Gastroesophageal sphincter (tissue), 4 donors: ENCODE data around the gene PGGT1B. TPM values are rescaled to one million over a fixed set of nuclear protein-coding genes. Genes with fewer than 3 reads are reported as not detected.

ENCODE experiments used
- ATAC-seq: fragments of 150-250 bp; one replicate; pipeline ENCODE4 v1.9.1; 2016; ENCODE audit warnings: mild to moderate bottlenecking, moderate library complexity
- H3K27ac ChIP-seq, 4 donors: fragments of 200-600 bp; sonication (generic) in 3 of 4; 1 replicate in 3 of 4; 2 replicates in 1 of 4; pipeline ENCODE4 v1.5.1; 2016 to 2019
- H3K27me3 ChIP-seq: fragments of 200-600 bp; sonication (generic); one replicate; pipeline ENCODE4 v1.5.1; 2019
- H3K36me3 ChIP-seq, 2 donors: fragments of 200-600 bp; sonication (generic); one replicate each; pipeline ENCODE4 v1.5.1; 2019; ENCODE audit warnings: control low read depth in 1 of 2
- H3K4me1 ChIP-seq, 3 donors: fragments of 200-600 bp; sonication (generic); 1 replicate in 2 of 3; 2 replicates in 1 of 3; pipeline ENCODE4 v1.5.1; 2016 to 2019; ENCODE audit warnings: control low read depth in 2 of 3
- H3K4me3 ChIP-seq, 2 donors: fragments of 200-600 bp; sonication (generic); one replicate each; pipeline ENCODE4 v1.5.1; 2019; ENCODE audit warnings: mild to moderate bottlenecking in 1 of 2, moderate library complexity in 1 of 2
- H3K9me3 ChIP-seq, 3 donors: fragments of 200-600 bp; sonication (generic); one replicate each; pipeline ENCODE4 v1.5.1; 2017 to 2019; ENCODE audit warnings: control low read depth in 2 of 3
- EP300 ChIP-seq: sonication (generic); formaldehyde crosslinking; IDR thresholded peaks from one replicate; pipeline ENCODE4 v1.6.1; 2017; ENCODE audit warnings: antibody characterized with exemption, mild to moderate bottlenecking
- POLR2A ChIP-seq, 2 donors: fragments of 450-650 bp; IDR thresholded peaks; one replicate each; pipeline ENCODE4 v1.6.1; 2017; ENCODE audit warnings: antibody characterized with exemption in 2 of 2, mild to moderate bottlenecking in 2 of 2, moderate library complexity in 1 of 2
- POLR2AphosphoS5 ChIP-seq: sonication (generic); formaldehyde crosslinking; IDR thresholded peaks from one replicate; pipeline ENCODE4 v1.6.1; 2017; ENCODE audit warnings: antibody characterized with exemption
- WGBS, 2 donors: methylation state at CpG; one replicate each; pipeline ENCODE4 v1.1.5; 2018; ENCODE audit warnings: low coverage in 1 of 2; 5-methylcytosine and 5-hydroxymethylcytosine counted together
- total RNA-seq, 4 donors: library from RNA; depleted of rRNA; stranded (reverse); fragments of >200 nt; gene quantifications; one replicate each; pipeline ENCODE4 v1.1.0, GENCODE V29; 2016
- TF ChIP-seq, protein P1 (sequence below), 4 experiments: fragments of 200-600 bp in 2 of 4; fragments of 450-650 bp in 2 of 4; sonication (generic) in 1 of 4; IDR thresholded peaks; one replicate each; pipeline ENCODE4 v1.5.1; 2017 to 2019; ENCODE audit warnings: antibody characterized with exemption in 4 of 4, mild to moderate bottlenecking in 2 of 4, moderate library complexity in 2 of 4

PGGT1B gene
- total RNA-seq, 4 donors from 2014 or later = 9.9 to 14.9 (median 11.6) TPM

DNA sequence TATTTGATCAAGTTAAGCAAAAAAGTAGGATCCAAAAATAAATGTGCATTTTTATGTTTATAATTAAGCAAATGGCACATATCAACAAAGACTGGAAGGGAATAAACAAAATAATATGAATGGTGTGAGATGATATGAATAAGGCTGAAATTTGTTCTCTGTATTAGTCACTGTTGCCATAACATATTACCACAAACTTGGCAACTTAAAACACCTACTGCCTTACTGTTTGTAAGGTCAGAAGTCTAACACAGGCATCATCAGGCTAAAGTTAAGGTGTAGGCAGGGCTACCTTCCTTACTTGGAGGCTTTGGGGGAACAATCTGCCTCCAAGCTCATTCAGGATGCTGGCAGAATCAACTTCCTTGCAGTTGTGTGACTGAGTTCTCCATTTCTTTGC lies 19.3 kb downstream of the PGGT1B start:
- ATAC-seq = no peak
- TF ChIP-seq POLR2A (IDR thresholded peaks at IDR 0.05) = no peak
- TF ChIP-seq EP300 = no peak
- TF ChIP-seq, protein P1, sequence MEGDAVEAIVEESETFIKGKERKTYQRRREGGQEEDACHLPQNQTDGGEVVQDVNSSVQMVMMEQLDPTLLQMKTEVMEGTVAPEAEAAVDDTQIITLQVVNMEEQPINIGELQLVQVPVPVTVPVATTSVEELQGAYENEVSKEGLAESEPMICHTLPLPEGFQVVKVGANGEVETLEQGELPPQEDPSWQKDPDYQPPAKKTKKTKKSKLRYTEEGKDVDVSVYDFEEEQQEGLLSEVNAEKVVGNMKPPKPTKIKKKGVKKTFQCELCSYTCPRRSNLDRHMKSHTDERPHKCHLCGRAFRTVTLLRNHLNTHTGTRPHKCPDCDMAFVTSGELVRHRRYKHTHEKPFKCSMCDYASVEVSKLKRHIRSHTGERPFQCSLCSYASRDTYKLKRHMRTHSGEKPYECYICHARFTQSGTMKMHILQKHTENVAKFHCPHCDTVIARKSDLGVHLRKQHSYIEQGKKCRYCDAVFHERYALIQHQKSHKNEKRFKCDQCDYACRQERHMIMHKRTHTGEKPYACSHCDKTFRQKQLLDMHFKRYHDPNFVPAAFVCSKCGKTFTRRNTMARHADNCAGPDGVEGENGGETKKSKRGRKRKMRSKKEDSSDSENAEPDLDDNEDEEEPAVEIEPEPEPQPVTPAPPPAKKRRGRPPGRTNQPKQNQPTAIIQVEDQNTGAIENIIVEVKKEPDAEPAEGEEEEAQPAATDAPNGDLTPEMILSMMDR (IDR thresholded peaks at IDR 0.05) = no peak
- TF ChIP-seq POLR2AphosphoS5 = no peak
- no peak overlapping the region for H3K4me3 ChIP-seq
- H3K27ac ChIP-seq = no peak overlapping the region
- H3K27me3 ChIP-seq = no peaks in the 10 kb centered on the region
- H3K9me3 ChIP-seq = no peaks in the 10 kb centered on the region
- peaks cover 0 to 44% (median 3%) of the 10 kb centered on the region in 3 donors for H3K4me1 ChIP-seq
- peaks cover 4 to 34% of the 10 kb centered on the region in 2 donors for H3K36me3 ChIP-seq

- Histone ChIP-seq H3K9me3 (no peaks in the 10 kb centered on the region), H3K4me1 (peaks cover 0 to 44% (median 3%) of the 10 kb centered on the region in 3 donors), H3K27ac (no peak overlapping the region), H3K27me3 (no peaks in the 10 kb centered on the region), H3K36me3 (peaks cover 4 to 40% of the 10 kb centered on the region in 2 donors), H3K4me3 (no peak overlapping the region)
- no peak for TF ChIP-seq POLR2AphosphoS5
- 44 to 70% methylated on average over 4 of the region's 4 CpGs for WGBS, 2 donors
- no peak for ATAC-seq
Observed at GRCh38 chr5:115241881-115242642, 20.6 kb downstream of the PGGT1B start.

DNA sequence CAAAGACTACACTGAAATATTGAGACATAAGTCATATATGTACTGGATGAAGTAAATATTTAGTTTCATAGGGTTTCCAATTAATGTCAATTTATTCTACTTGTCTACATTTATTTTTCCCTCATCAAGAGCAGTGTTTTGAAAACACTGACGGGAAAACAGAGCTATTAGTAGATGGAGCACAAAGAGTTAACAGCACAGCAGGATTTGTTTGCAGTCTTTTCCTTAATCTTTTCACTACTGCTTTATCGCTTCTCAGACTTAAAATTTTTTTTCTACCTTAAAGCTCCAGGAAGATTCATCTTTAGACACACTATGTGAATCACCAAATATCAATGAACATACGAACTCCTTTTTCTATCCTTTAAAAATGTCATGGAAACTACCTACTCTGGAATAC lies 25.6 kb downstream of the PGGT1B start:
- no peak for TF ChIP-seq POLR2A (IDR thresholded peaks at IDR 0.05)
- TF ChIP-seq EP300 = no peak
- TF ChIP-seq, protein P1 (IDR thresholded peaks at IDR 0.05) = no peak
- TF ChIP-seq POLR2AphosphoS5 = no peak
- peaks cover 0 to 15% (median 0%) of the 10 kb centered on the region in 3 donors for H3K4me1 ChIP-seq
- peaks cover 4 to 68% of the 10 kb centered on the region in 2 donors for H3K36me3 ChIP-seq
- H3K27ac ChIP-seq = no peak overlapping the region
- H3K4me3 ChIP-seq = no peak overlapping the region
- H3K27me3 ChIP-seq = no peaks in the 10 kb centered on the region
- WGBS, 2 donors = 84 to 85% methylated on average over 3 of the region's 3 CpGs
- ATAC-seq = no peak
- H3K9me3 ChIP-seq = no peaks in the 10 kb centered on the region

DNA sequence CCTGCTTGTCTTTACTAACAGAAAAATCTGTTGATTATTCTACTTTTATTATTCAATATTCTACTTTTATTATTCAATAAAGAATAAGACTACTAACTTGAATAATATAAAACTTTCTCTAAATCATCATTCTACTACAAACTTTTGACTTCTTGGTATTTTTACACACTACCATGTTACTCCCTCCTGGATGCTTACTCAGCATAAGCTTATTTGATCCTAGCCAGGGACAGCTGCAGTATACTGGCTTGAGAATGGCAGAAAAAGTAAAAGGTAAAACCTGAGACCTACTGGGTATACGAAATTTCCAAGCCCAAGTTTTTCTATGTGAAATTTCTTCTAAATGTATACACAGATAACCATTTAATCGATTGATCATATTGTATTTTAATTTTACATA lies 26.1 kb downstream of the PGGT1B start:
- Histone ChIP-seq H3K4me3 (no peak overlapping the region), H3K9me3 (no peaks in the 10 kb centered on the region), H3K27me3 (no peaks in the 10 kb centered on the region), H3K36me3 (peaks cover 4 to 68% of the 10 kb centered on the region in 2 donors), H3K4me1 (peaks cover 0 to 15% (median 0%) of the 10 kb centered on the region in 3 donors), H3K27ac (no peak overlapping the region)
- no peak for ATAC-seq
- WGBS, 2 donors = 82 to 91% methylated on average over 2 of the region's 2 CpGs
- TF ChIP-seq EP300 = no peak
- no peak for TF ChIP-seq POLR2AphosphoS5
- TF ChIP-seq, protein P1 (IDR thresholded peaks at IDR 0.05) = no peak
- no peak for TF ChIP-seq POLR2A (IDR thresholded peaks at IDR 0.05)

DNA sequence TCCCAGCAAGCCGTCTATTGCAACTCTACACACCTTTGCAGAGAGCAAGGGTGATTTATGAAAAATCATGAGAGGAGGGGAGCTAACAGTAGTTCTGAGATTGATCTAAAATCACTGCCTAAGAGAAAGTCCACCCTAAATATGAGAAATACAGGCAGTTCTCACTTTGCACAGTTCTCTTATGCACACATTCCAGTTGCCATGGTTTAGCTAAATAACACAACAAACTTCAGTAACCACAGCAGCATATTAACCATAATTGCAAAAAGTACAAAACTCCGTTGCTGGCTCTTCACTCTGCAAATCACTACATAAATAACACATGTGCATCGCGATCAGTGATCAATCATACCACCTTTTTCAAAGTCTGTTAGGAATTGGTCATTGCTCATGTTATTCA lies 31.1 kb downstream of the PGGT1B start:
- no peak for ATAC-seq
- TF ChIP-seq, protein P1 (IDR thresholded peaks at IDR 0.05) = no peak
- TF ChIP-seq POLR2AphosphoS5 = no peak
- TF ChIP-seq EP300 = no peak
- TF ChIP-seq POLR2A (IDR thresholded peaks at IDR 0.05) = no peak
- Histone ChIP-seq H3K27ac (no peak overlapping the region), H3K4me1 (peaks cover 0 to 12% (median 0%) of the 10 kb centered on the region in 3 donors), H3K9me3 (no peaks in the 10 kb centered on the region), H3K36me3 (peaks cover 0 to 68% of the 10 kb centered on the region in 2 donors), H3K27me3 (no peaks in the 10 kb centered on the region), H3K4me3 (no peak overlapping the region)
- 61 to 76% methylated on average over 3 to 4 of the region's 4 CpGs for WGBS, 2 donors
